B cell (primary cell): ENCODE data around the gene SMIM41. TPM values are rescaled to one million over a fixed set of nuclear protein-coding genes. Genes with fewer than 3 reads are reported as not detected.

ENCODE experiments used
- ATAC-seq: fragments of 200-7000 bp; cut with Tn5 transposase; one replicate; pipeline ENCODE4 v1.10.0; 2021; ENCODE audit warnings: low read depth, mild to moderate bottlenecking, moderate number of reproducible peaks, moderate library complexity
- CTCF ChIA-PET: fragments of 350-600 bp; sonication (Branson Sonifier 250); formaldehyde crosslinking; loops from one replicate; lab custom pipeline; 2021; ENCODE audit warnings: antibody characterized with exemption, inconsistent platforms; lab: Charles Lee
- POLR2A ChIA-PET: fragments of 350-600 bp; sonication (Branson Sonifier 250); formaldehyde crosslinking; loops from one replicate; lab custom pipeline; 2021; ENCODE audit warnings: antibody characterized with exemption; lab: Charles Lee
- DNase-seq: peaks from one replicate; pipeline ENCODE4 v3.0.0; 2013
- H2AFZ ChIP-seq: 2 replicates; pipeline ENCODE4 v1.6.1; 2012; ENCODE audit warnings: mild to moderate bottlenecking, low read depth, low read length; ENCODE audit not compliant: insufficient read depth, poor library complexity, severe bottlenecking
- H3K27ac ChIP-seq, 2 donors: 1 replicate in 1 of 2; 2 replicates in 1 of 2; pipeline ENCODE4 v1.5.1; 2012 to 2013; ENCODE audit warnings: low read length in 2 of 2, mild to moderate bottlenecking in 2 of 2, moderate library complexity in 1 of 2
- H3K27me3 ChIP-seq, 4 experiments: fragments of 200-600 bp in 1 of 4; sonication (generic) in 1 of 4; replicated peaks in 1 of 4; 1 replicate in 2 of 4; 2 replicates in 2 of 4; pipeline versions ENCODE4 v1.6.1 to v1.7.0; 2013 to 2016; ENCODE audit warnings: low read length in 3 of 4, mild to moderate bottlenecking in 2 of 4, mixed read lengths in 1 of 4, moderate library complexity in 1 of 4; ENCODE audit not compliant: insufficient read depth in 4 of 4, control insufficient read depth in 3 of 4; ENCODE audit errors: control extremely low read depth in 1 of 4
- H3K36me3 ChIP-seq, 2 experiments: replicated peaks in 1 of 2; 1 replicate in 1 of 2; 2 replicates in 1 of 2; pipeline versions ENCODE4 v1.6.1 to v1.7.1; 2013; ENCODE audit warnings: low read length in 1 of 2; ENCODE audit not compliant: insufficient read depth in 2 of 2, control insufficient read depth in 1 of 2; ENCODE audit errors: control extremely low read depth in 1 of 2, extremely low read depth in 1 of 2
- H3K4me1 ChIP-seq, 2 donors: fragments of 200-600 bp in 1 of 2; sonication (generic) in 1 of 2; 1 replicate in 1 of 2; 2 replicates in 1 of 2; pipeline versions ENCODE4 v1.5.1 to v1.6.1; 2013 to 2017; ENCODE audit warnings: low read length in 2 of 2; ENCODE audit not compliant: control insufficient read depth in 2 of 2, insufficient read depth in 2 of 2
- H3K4me2 ChIP-seq: replicated peaks from 2 replicates; pipeline ENCODE3; 2012; ENCODE audit warnings: mild to moderate bottlenecking, low read depth, low read length; ENCODE audit not compliant: poor library complexity, severe bottlenecking
- H3K4me3 ChIP-seq, 5 experiments: fragments of 200-600 bp in 1 of 5; sonication (generic) in 1 of 5; 1 replicate in 3 of 5; 2 replicates in 2 of 5; pipeline versions ENCODE4 v1.5.1 to v1.7.0; 2011 to 2016; ENCODE audit warnings: low read length in 4 of 5, mild to moderate bottlenecking in 4 of 5, low read depth in 2 of 5, control low read depth in 1 of 5, moderate library complexity in 1 of 5; ENCODE audit not compliant: insufficient read depth in 1 of 5; ENCODE audit errors: control extremely low read depth in 1 of 5, extremely low read depth in 1 of 5
- H3K79me2 ChIP-seq: fragments of 200-600 bp; sonication (generic); one replicate; pipeline ENCODE4 v1.6.0; 2016; ENCODE audit warnings: low read length; ENCODE audit not compliant: control insufficient read depth, insufficient read depth
- H3K9ac ChIP-seq: fragments of 200-600 bp; sonication (generic); 2 replicates; pipeline ENCODE4 v1.6.1; 2017; ENCODE audit warnings: mild to moderate bottlenecking, low read length, moderate library complexity
- H3K9me3 ChIP-seq, 3 donors: one replicate each; pipeline versions ENCODE4 v1.6.1 to v1.7.1; 2013; ENCODE audit warnings: low read length in 2 of 3; ENCODE audit not compliant: control insufficient read depth in 2 of 3, insufficient read depth in 1 of 3; ENCODE audit errors: control extremely low read depth in 1 of 3
- H4K20me1 ChIP-seq: 2 replicates; pipeline ENCODE4 v1.6.0; 2012; ENCODE audit warnings: mild to moderate bottlenecking, low read length; ENCODE audit not compliant: insufficient read depth, control insufficient read depth, poor library complexity, severe bottlenecking
- H3K27ac Mint-ChIP-seq: one replicate; pipeline ENCODE4 v1.8.0; 2021; ENCODE audit warnings: mixed read lengths
- H3K27me3 Mint-ChIP-seq: one replicate; pipeline ENCODE4 v1.8.0; 2021; ENCODE audit warnings: mixed read lengths
- H3K4me1 Mint-ChIP-seq: one replicate; pipeline ENCODE4 v1.8.0; 2021; ENCODE audit warnings: mixed read lengths
- H3K4me3 Mint-ChIP-seq: one replicate; pipeline ENCODE4 v1.8.0; 2021; ENCODE audit warnings: mixed read lengths
- H3K9me3 Mint-ChIP-seq: one replicate; pipeline ENCODE4 v1.8.0; 2022; ENCODE audit warnings: mixed read lengths; ENCODE audit not compliant: insufficient read depth
- CTCF ChIP-seq: fragments of 200-600 bp; IDR thresholded peaks from one replicate; pipeline ENCODE4 v1.8.0; 2022; ENCODE audit warnings: antibody characterized with exemption, mild to moderate bottlenecking
- EZH2 ChIP-seq: IDR thresholded peaks from 2 replicates; pipeline ENCODE4 v1.6.1; 2012; ENCODE audit warnings: borderline replicate concordance, low read depth, mild to moderate bottlenecking, moderate library complexity, low read length; ENCODE audit not compliant: insufficient read depth, poor library complexity, severe bottlenecking
- WGBS: methylation state at CpG from one replicate; pipeline ENCODE4 v1.1.5; 2013; ENCODE audit warnings: missing lambda C conversion rate; ENCODE audit not compliant: insufficient coverage; 5-methylcytosine and 5-hydroxymethylcytosine counted together
- intact Hi-C: fragments of 100-400 bp; cut with micrococcal nuclease; formaldehyde crosslinking; loops from one replicate; pipeline ENCODE4 v1.10.0; 2022
- polyA plus RNA-seq: library from polyadenylated mRNA; depleted of rRNA; stranded (reverse); fragments of >200 nt; gene quantifications from 2 replicates; pipeline ENCODE4 v1.2.3, GENCODE V29; 2012
- total RNA-seq, 2 donors: library from RNA; stranded (reverse); fragments of 120-200 nt in 1 of 2; gene quantifications; 1 replicate in 1 of 2; 2 replicates in 1 of 2; pipeline versions ENCODE4 v1.2.3 to v1.2.4, GENCODE V29; 2013 to 2022

SMIM41 gene
- total and polyA plus RNA-seq, 2 donors (not counting 1 experiment from before 2014, with no cell fraction given), result 0.12 TPM; not detected in 1

GRCh38 chr12:52049688-52050087 lies 29.8 kb upstream of the SMIM41 start:
- Mint-ChIP-seq H3K27me3 (no peaks in the 10 kb centered on the region), H3K4me3 (peak overlapping the region; percentile 100), H3K27ac (peak overlapping the region; percentile 99), H3K4me1 (peaks cover 51% of the 10 kb centered on the region), H3K9me3 (no peaks in the 10 kb centered on the region)
- ATAC-seq, result no peak
- H3K4me3 ChIP-seq, result peak overlapping the region in 2 of 5 experiments; percentile 77 to 87
- H2AFZ ChIP-seq, result no peak overlapping the region
- peak overlapping the region; percentile 97 for H3K4me2 ChIP-seq
- intact Hi-C loops, result loop anchor here (1.0 kb wide), 2 partner anchors 7 to 12 kb away; no protein-coding TSS in a partner anchor
- ChIA-PET POLR2A (interaction anchor here (2.5 kb wide), 1 partner anchor 12 kb away, joined by 31 read pairs; no protein-coding TSS in a partner anchor), CTCF (interaction anchor here (2.7 kb wide), 2 partner anchors 24 to 32 kb away, joined by 20 to 49 read pairs; no protein-coding TSS in a partner anchor)
- H3K27ac ChIP-seq, result peak overlapping the region; percentile 99 to 100
- no peaks in the 10 kb centered on the region for H3K27me3 ChIP-seq
- TF ChIP-seq CTCF (no peak), EZH2 (no peak)
- H3K79me2 ChIP-seq, result peaks cover 26% of the 10 kb centered on the region
- H3K9ac ChIP-seq, result peak overlapping the region; percentile 98
- H3K9me3 ChIP-seq, result no peaks in the 10 kb centered on the region
- 89% methylated on average over 4 of the region's 5 CpGs for WGBS
- H4K20me1 ChIP-seq, result peaks cover 31% of the 10 kb centered on the region
- peaks cover 32 to 47% of the 10 kb centered on the region in 2 donors for H3K4me1 ChIP-seq
- DNase-seq, result no peak
- H3K36me3 ChIP-seq, result peaks cover 0 to 5% of the 10 kb centered on the region in 2 experiments

- TF ChIP-seq CTCF (no peak), EZH2 (no peak)
- Histone ChIP-seq H3K4me2 (peak overlapping the region; percentile 97), H4K20me1 (peaks cover 37% of the 10 kb centered on the region), H3K4me3 (peak overlapping the region; percentile 36 to 87 (median 77)), H3K36me3 (peaks cover 0 to 9% of the 10 kb centered on the region in 2 experiments), H3K9ac (peak overlapping the region; percentile 98), H3K27me3 (no peaks in the 10 kb centered on the region), H3K79me2 (peaks cover 21% of the 10 kb centered on the region), H2AFZ (no peak overlapping the region), H3K27ac (peak overlapping the region; percentile 99 to 100), H3K9me3 (no peaks in the 10 kb centered on the region), H3K4me1 (peaks cover 32 to 45% of the 10 kb centered on the region in 2 donors)
- intact Hi-C loops, result loop anchor here (1.0 kb wide), 2 partner anchors 8 to 13 kb away; no protein-coding TSS in a partner anchor
- H3K4me3 Mint-ChIP-seq, result peak overlapping the region; percentile 100
- peaks cover 50% of the 10 kb centered on the region for H3K4me1 Mint-ChIP-seq
- peak; percentile 90 for DNase-seq
- POLR2A ChIA-PET, result interaction anchor here (0.5 to 2.5 kb wide), 12 partner anchors 9 to 44 kb away, joined by 3 to 31 read pairs (median 8); partner anchors contain the start of genes ATG101 and TAMALIN
- H3K27me3 Mint-ChIP-seq, result no peaks in the 10 kb centered on the region
- CTCF ChIA-PET, result interaction anchor here (0.6 to 2.7 kb wide), 12 partner anchors 9 to 47 kb away, joined by 3 to 49 read pairs (median 10); partner anchors contain the start of gene ATG101
- H3K27ac Mint-ChIP-seq, result peak overlapping the region; percentile 99
- 7% methylated on average over 14 of the region's 16 CpGs for WGBS
- peak; percentile 29 for ATAC-seq
- H3K9me3 Mint-ChIP-seq, result no peaks in the 10 kb centered on the region
Measured at GRCh38 chr12:52050116-52050757, 29.3 kb upstream of the SMIM41 start.
